GM11168 (cell line): ENCODE data around the gene FBRSL1.
"Not testable (repeated sequence)": the region's sequence is repeated elsewhere in the genome, so short reads cannot be mapped to it uniquely, and the experiment has no call there.

Source experiments
- in situ Hi-C: fragments of 300-500 bp; cut with MboI; formaldehyde crosslinking; loops from one replicate; pipeline ENCODE4 v1.12.0; 2022; ENCODE audit warnings: low sequenced_read_pairs; ENCODE audit not compliant: unreplicated experiment

The FBRSL1 gene

GRCh38 chr12:132453361-132454192, 36.4 kb upstream of the FBRSL1 start:
- in situ Hi-C loops, result no loop called here

- in situ Hi-C loops, result no loop called here
Measured at GRCh38 chr12:132454193-132454932, 35.6 kb upstream of the FBRSL1 start.

GRCh38 chr12:132454933-132455418, 35.0 kb upstream of the FBRSL1 start:
- in situ Hi-C loops, result no loop called here

GRCh38 chr12:132455565-132455964, 34.4 kb upstream of the FBRSL1 start:
- in situ Hi-C loops, result no loop called here

GRCh38 chr12:132456186-132456943, 33.6 kb upstream of the FBRSL1 start:
- in situ Hi-C loops, result no loop called here

- in situ Hi-C loops, result no loop called here
Measured at GRCh38 chr12:132456944-132457495, 32.9 kb upstream of the FBRSL1 start.

- in situ Hi-C loops, result no loop called here
Measured at GRCh38 chr12:132458441-132458840, 31.5 kb upstream of the FBRSL1 start.

GRCh38 chr12:132458846-132459641, 30.9 kb upstream of the FBRSL1 start:
- in situ Hi-C loops, result no loop called here

GRCh38 chr12:132460571-132460970, 29.4 kb upstream of the FBRSL1 start:
- in situ Hi-C loops, result no loop called here

- in situ Hi-C loops, result no loop called here
Measured at GRCh38 chr12:132461526-132461925, 28.4 kb upstream of the FBRSL1 start.

- in situ Hi-C loops, result no loop called here
Measured at GRCh38 chr12:132462788-132463187, 27.2 kb upstream of the FBRSL1 start.

- in situ Hi-C loops, result not testable (repeated sequence)
Measured at GRCh38 chr12:132463284-132463924, 26.5 kb upstream of the FBRSL1 start.

- in situ Hi-C loops, result not testable (repeated sequence)
Measured at GRCh38 chr12:132464304-132464703, 25.6 kb upstream of the FBRSL1 start.

- in situ Hi-C loops, result no loop called here
Measured at GRCh38 chr12:132464820-132465219, 25.1 kb upstream of the FBRSL1 start.

- in situ Hi-C loops, result no loop called here
Measured at GRCh38 chr12:132465269-132466190, 24.4 kb upstream of the FBRSL1 start.

- in situ Hi-C loops, result no loop called here
Measured at GRCh38 chr12:132466241-132467201, 23.4 kb upstream of the FBRSL1 start.

GRCh38 chr12:132467511-132467910, 22.4 kb upstream of the FBRSL1 start:
- in situ Hi-C loops, result no loop called here
